Astrocyte (in vitro differentiated cells and primary cell): Measurements from ENCODE around the gene NCKAP1.
"Not testable (repeated sequence)": the region's sequence is repeated elsewhere in the genome, so short reads cannot be mapped to it uniquely, and the experiment has no call there.

ENCODE experiments used
- EZH2 ChIP-seq: IDR thresholded peaks from 2 replicates; pipeline ENCODE4 v1.6.1; 2012; ENCODE audit warnings: mild to moderate bottlenecking, low read length, inconsistent platforms; ENCODE audit not compliant: insufficient read depth
- TF ChIP-seq, protein P1 (sequence below): IDR thresholded peaks from 2 replicates; pipeline ENCODE4 v1.5.1; 2011; ENCODE audit warnings: low read depth, mild to moderate bottlenecking, inconsistent platforms, low read length, moderate library complexity; ENCODE audit not compliant: insufficient read depth

DNA sequence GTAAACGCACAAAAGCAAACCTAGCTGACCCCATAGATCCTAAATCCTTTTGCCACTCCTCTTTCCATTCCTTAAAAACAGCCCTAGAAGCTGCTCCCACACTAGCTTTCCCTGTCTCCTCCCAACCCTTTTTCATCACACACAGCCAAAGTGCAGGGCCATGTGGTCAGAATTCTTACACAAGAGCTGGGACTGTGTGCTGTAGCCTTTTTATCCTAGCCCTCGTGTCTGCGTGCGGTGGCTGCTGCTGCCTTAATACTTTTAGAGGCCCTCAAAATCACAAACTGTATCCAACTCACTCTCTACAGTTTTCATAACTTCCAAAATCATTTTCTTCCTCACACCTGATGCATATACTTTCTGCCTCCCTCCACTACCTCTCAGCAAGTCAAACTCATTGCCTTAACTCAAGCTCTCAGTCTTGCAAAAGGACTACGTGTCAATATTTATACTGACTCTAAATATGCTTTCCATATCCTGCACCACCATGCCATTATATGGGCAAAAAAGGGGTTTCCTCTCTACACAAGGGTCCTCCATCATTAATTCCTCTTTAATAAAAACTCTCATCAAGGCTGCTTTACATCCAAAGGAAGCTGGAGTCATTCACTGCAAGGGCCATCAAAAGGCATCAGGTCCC lies 9.3 kb upstream of the NCKAP1 start:
- TF ChIP-seq, protein P1, sequence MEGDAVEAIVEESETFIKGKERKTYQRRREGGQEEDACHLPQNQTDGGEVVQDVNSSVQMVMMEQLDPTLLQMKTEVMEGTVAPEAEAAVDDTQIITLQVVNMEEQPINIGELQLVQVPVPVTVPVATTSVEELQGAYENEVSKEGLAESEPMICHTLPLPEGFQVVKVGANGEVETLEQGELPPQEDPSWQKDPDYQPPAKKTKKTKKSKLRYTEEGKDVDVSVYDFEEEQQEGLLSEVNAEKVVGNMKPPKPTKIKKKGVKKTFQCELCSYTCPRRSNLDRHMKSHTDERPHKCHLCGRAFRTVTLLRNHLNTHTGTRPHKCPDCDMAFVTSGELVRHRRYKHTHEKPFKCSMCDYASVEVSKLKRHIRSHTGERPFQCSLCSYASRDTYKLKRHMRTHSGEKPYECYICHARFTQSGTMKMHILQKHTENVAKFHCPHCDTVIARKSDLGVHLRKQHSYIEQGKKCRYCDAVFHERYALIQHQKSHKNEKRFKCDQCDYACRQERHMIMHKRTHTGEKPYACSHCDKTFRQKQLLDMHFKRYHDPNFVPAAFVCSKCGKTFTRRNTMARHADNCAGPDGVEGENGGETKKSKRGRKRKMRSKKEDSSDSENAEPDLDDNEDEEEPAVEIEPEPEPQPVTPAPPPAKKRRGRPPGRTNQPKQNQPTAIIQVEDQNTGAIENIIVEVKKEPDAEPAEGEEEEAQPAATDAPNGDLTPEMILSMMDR = not testable (repeated sequence)
- TF ChIP-seq EZH2 = not testable (repeated sequence)
